MM.1S (cell line): ENCODE results near the gene ARID2.

Experiments used
- DNase-seq: peaks from one replicate; pipeline ENCODE4 v3.0.0-alpha.2; 2015
- H2AFZ ChIP-seq: fragments of 300-600 bp; sonication (generic); 2 replicates; pipeline ENCODE4 v1.6.0; 2016; ENCODE audit warnings: antibody characterized with exemption, low read length
- H3F3A ChIP-seq: fragments of 300-600 bp; sonication (generic); 2 replicates; pipeline ENCODE4 v1.6.1; 2016; ENCODE audit warnings: mild to moderate bottlenecking, antibody characterized with exemption, low read length, moderate library complexity, mixed read lengths; ENCODE audit not compliant: insufficient read depth
- H3K27ac ChIP-seq: fragments of 300-600 bp; sonication (generic); 2 replicates; pipeline ENCODE4 v1.5.1; 2016; ENCODE audit warnings: mild to moderate bottlenecking, low read length
- H3K27me3 ChIP-seq: fragments of 300-600 bp; sonication (generic); replicated peaks from 2 replicates; pipeline ENCODE4 v1.6.0; 2016; ENCODE audit warnings: low read length; ENCODE audit not compliant: insufficient read depth
- H3K36me3 ChIP-seq: fragments of 300-600 bp; sonication (generic); replicated peaks from 2 replicates; pipeline ENCODE4 v1.6.1; 2016; ENCODE audit warnings: mild to moderate bottlenecking, low read length, mixed read lengths; ENCODE audit not compliant: insufficient read depth
- H3K4me1 ChIP-seq: fragments of 300-600 bp; sonication (generic); 2 replicates; pipeline ENCODE4 v1.6.1; 2016; ENCODE audit warnings: low read length, mixed read lengths
- H3K4me2 ChIP-seq: fragments of 300-600 bp; sonication (generic); 2 replicates; pipeline ENCODE4 v1.6.0; 2016; ENCODE audit warnings: low read depth, low read length
- H3K4me3 ChIP-seq: fragments of 300-600 bp; sonication (generic); 2 replicates; pipeline ENCODE4 v1.5.1; 2016; ENCODE audit warnings: low read length, mixed read lengths
- H3K79me2 ChIP-seq: fragments of 300-600 bp; sonication (generic); 2 replicates; pipeline ENCODE4 v1.6.1; 2016; ENCODE audit warnings: mixed run types, low read length, mixed read lengths
- H3K9ac ChIP-seq: fragments of 300-600 bp; sonication (generic); 2 replicates; pipeline ENCODE4 v1.6.1; 2016; ENCODE audit warnings: low read length, mixed read lengths
- H3K9me2 ChIP-seq: fragments of 300-600 bp; sonication (generic); replicated peaks from 2 replicates; pipeline ENCODE4 v1.6.1; 2016; ENCODE audit warnings: mild to moderate bottlenecking, low read length, mixed read lengths; ENCODE audit not compliant: insufficient read depth
- H3K9me3 ChIP-seq: fragments of 300-600 bp; sonication (generic); replicated peaks from 2 replicates; pipeline ENCODE4 v1.6.1; 2016; ENCODE audit warnings: mild to moderate bottlenecking, low read length, mixed read lengths; ENCODE audit not compliant: insufficient read depth
- H4K20me1 ChIP-seq: fragments of 300-600 bp; sonication (generic); 2 replicates; pipeline ENCODE4 v1.6.1; 2016; ENCODE audit warnings: mild to moderate bottlenecking, low read length, moderate library complexity, mixed read lengths; ENCODE audit not compliant: insufficient read depth
- CTCF ChIP-seq: fragments of 300-600 bp; sonication (generic); IDR thresholded peaks from 2 replicates; pipeline ENCODE4 v1.5.1; 2016; ENCODE audit warnings: antibody characterized with exemption, low read length, mixed read lengths
- EZH2 ChIP-seq: fragments of 300-600 bp; sonication (generic); optimal IDR thresholded peaks from 2 replicates; pipeline ENCODE3; 2017; ENCODE audit warnings: low read depth, mild to moderate bottlenecking, antibody characterized with exemption, low read length, mixed read lengths
- EZH2phosphoT487 ChIP-seq: fragments of 300-600 bp; sonication (generic); IDR thresholded peaks from 2 replicates; pipeline ENCODE4 v1.6.1; 2018; ENCODE audit warnings: antibody characterized with exemption, low read length

The ARID2 gene

GRCh38 chr12:45866299-45866698 is 136.8 kb downstream of the ARID2 start:
- no peak overlapping the region for H2AFZ ChIP-seq
- no peaks in the 10 kb centered on the region for H3K9me3 ChIP-seq
- H3K27ac ChIP-seq = no peak overlapping the region
- H3K9me2 ChIP-seq = no peaks in the 10 kb centered on the region
- H3K4me2 ChIP-seq = no peak overlapping the region
- TF ChIP-seq EZH2phosphoT487 (no peak), CTCF (no peak), EZH2 (no peak)
- DNase-seq = no peak
- H3K9ac ChIP-seq = no peak overlapping the region
- H3K27me3 ChIP-seq = no peaks in the 10 kb centered on the region
- H3F3A ChIP-seq = 0 out of 2 replicates have a peak, but pooled peaks cover 3% of the 10 kb centered on the region
- H4K20me1 ChIP-seq = no peaks in the 10 kb centered on the region
- peaks cover 9% of the 10 kb centered on the region for H3K79me2 ChIP-seq
- no peak overlapping the region for H3K4me3 ChIP-seq
- 0 out of 2 replicates have a peak, but pooled peaks cover 2% of the 10 kb centered on the region for H3K4me1 ChIP-seq
- no peaks in the 10 kb centered on the region; the same call in 1 of the 2 replicates for H3K36me3 ChIP-seq

- H3K27ac ChIP-seq = no peak overlapping the region
- no peak for DNase-seq
- no peak overlapping the region for H3K4me3 ChIP-seq
- H3K9me2 ChIP-seq = no peaks in the 10 kb centered on the region
- H3K36me3 ChIP-seq = 0 out of 2 replicates have a peak, but pooled peaks cover 6% of the 10 kb centered on the region
- TF ChIP-seq EZH2 (no peak), CTCF (no peak), EZH2phosphoT487 (no peak)
- no peaks in the 10 kb centered on the region for H3K9me3 ChIP-seq
- no peaks in the 10 kb centered on the region for H4K20me1 ChIP-seq
- H3K27me3 ChIP-seq = no peaks in the 10 kb centered on the region
- H3K4me1 ChIP-seq = 0 out of 2 replicates have a peak, but pooled peaks cover 10% of the 10 kb centered on the region
- H3K9ac ChIP-seq = no peak overlapping the region
- no peak overlapping the region for H3K4me2 ChIP-seq
- no peak overlapping the region for H2AFZ ChIP-seq
- H3F3A ChIP-seq = no peaks in the 10 kb centered on the region
- peaks cover 19% of the 10 kb centered on the region for H3K79me2 ChIP-seq
Measured at GRCh38 chr12:45872446-45872845, 142.9 kb downstream of the ARID2 start.

GRCh38 chr12:45877069-45877468 is 147.6 kb downstream of the ARID2 start:
- peaks cover 38% of the 10 kb centered on the region for H3K79me2 ChIP-seq
- H3K9ac ChIP-seq = no peak overlapping the region

More at GRCh38 chr12:45877069-45877468, 147.6 kb downstream of the ARID2 start:
- TF ChIP-seq EZH2phosphoT487 = no peak
- TF ChIP-seq EZH2 = no peak
- TF ChIP-seq CTCF = no peak
- DNase-seq = no peak
- no peaks in the 10 kb centered on the region for H4K20me1 ChIP-seq
- H3K4me3 ChIP-seq = no peak overlapping the region
- H3K27ac ChIP-seq = no peak overlapping the region
- H3K36me3 ChIP-seq = 0 out of 2 replicates have a peak, but pooled peaks cover 6% of the 10 kb centered on the region
- H3F3A ChIP-seq = peaks cover 6% of the 10 kb centered on the region; the same call in 1 of the 2 replicates
- no peaks in the 10 kb centered on the region for H3K9me2 ChIP-seq
- no peaks in the 10 kb centered on the region for H3K9me3 ChIP-seq
- H3K27me3 ChIP-seq = no peaks in the 10 kb centered on the region
- H3K4me2 ChIP-seq = no peak overlapping the region
- H3K4me1 ChIP-seq = peaks cover 11% of the 10 kb centered on the region; the same call in 1 of the 2 replicates
- no peak overlapping the region for H2AFZ ChIP-seq
